Stomach (tissue), 9 donors: Measurements from ENCODE around the gene SRCIN1. TPM values are rescaled to one million over a fixed set of nuclear protein-coding genes. Genes with fewer than 3 reads are reported as not detected.
A peak's percentile ranks its signal among the peaks of the same experiment; 100 is the strongest.
"Not testable (repeated sequence)": the region's sequence is repeated elsewhere in the genome, so short reads cannot be mapped to it uniquely, and the experiment has no call there.

Source experiments
- DNase-seq, 2 donors: peaks; one replicate each; pipeline versions ENCODE4 v3.0.0 to v3.0.0-alpha.2; 2013 to 2019
- H3K27ac ChIP-seq, 5 donors: fragments of 200-600 bp in 4 of 5; sonication (generic) in 4 of 5; one replicate each; pipeline ENCODE4 v1.5.1; 2013 to 2019; ENCODE audit warnings: mild to moderate bottlenecking in 1 of 5, moderate library complexity in 1 of 5
- H3K27me3 ChIP-seq, 3 donors: fragments of 200-600 bp; sonication (generic); one replicate each; pipeline ENCODE4 v1.5.1; 2017 to 2019; ENCODE audit warnings: mixed run types in 1 of 3
- H3K36me3 ChIP-seq, 4 donors: fragments of 200-600 bp; sonication (generic); 1 replicate in 3 of 4; 2 replicates in 1 of 4; pipeline ENCODE4 v1.5.1; 2016 to 2019
- H3K4me1 ChIP-seq, 4 donors: fragments of 200-600 bp; sonication (generic); one replicate each; pipeline ENCODE4 v1.5.1; 2016 to 2019
- H3K4me3 ChIP-seq, 4 donors: fragments of 200-600 bp; sonication (generic) in 3 of 4; one replicate each; pipeline ENCODE4 v1.5.1; 2016 to 2019; ENCODE audit warnings: mild to moderate bottlenecking in 1 of 4
- H3K9me3 ChIP-seq, 4 donors: fragments of 200-600 bp; sonication (generic); one replicate each; pipeline ENCODE4 v1.5.1; 2016 to 2019
- EP300 ChIP-seq: sonication (generic); formaldehyde crosslinking; IDR thresholded peaks from one replicate; pipeline ENCODE4 v1.6.1; 2017; ENCODE audit warnings: antibody characterized with exemption
- POLR2A ChIP-seq, 4 donors: fragments of 450-650 bp; IDR thresholded peaks; one replicate each; pipeline ENCODE4 v1.6.1; 2016; ENCODE audit warnings: antibody characterized with exemption in 4 of 4, control low read depth in 2 of 4, mild to moderate bottlenecking in 1 of 4, moderate library complexity in 1 of 4
- POLR2AphosphoS5 ChIP-seq, 3 donors: sonication (generic); formaldehyde crosslinking; IDR thresholded peaks; one replicate each; pipeline ENCODE4 v1.6.1; 2016; ENCODE audit warnings: antibody characterized with exemption in 3 of 3
- WGBS, 5 donors: extraction: QIAGEN DNeasy Blood & Tissue Kit in 3 of 5; methylation state at CpG; one replicate each; pipeline versions ENCODE4 v1.1.5 to v1.1.7; 2013 to 2018; 5-methylcytosine and 5-hydroxymethylcytosine counted together
- intact Hi-C: fragments of 100-400 bp; cut with DNase I; formaldehyde crosslinking; loops from one replicate; pipeline ENCODE4 v1.15.1; 2023; ENCODE audit warnings: low total_unique reads
- polyA plus RNA-seq, 3 donors: library from polyadenylated mRNA; stranded (reverse); fragments of 200-250 nt; gene quantifications; one replicate each; pipeline ENCODE4 v1.2.3, GENCODE V29; 2013
- total RNA-seq, 5 donors: library from RNA; depleted of rRNA; stranded (reverse); fragments of >200 nt; gene quantifications; one replicate each; pipeline versions ENCODE4 v1.1.0 to v1.2.3, GENCODE V29; 2014 to 2016
- TF ChIP-seq, protein P1 (sequence below), 7 experiments: fragments of 450-650 bp in 4 of 7; fragments of 200-600 bp in 3 of 7; sonication (generic) in 3 of 7; IDR thresholded peaks; one replicate each; pipeline ENCODE4 v1.5.1; 2016 to 2019; ENCODE audit warnings: antibody characterized with exemption in 7 of 7, control low read depth in 2 of 7, mild to moderate bottlenecking in 1 of 7
- donor health status: healthy with polysubstance abuse.
- donor health status: Bipolar disorder and iron deficiency.
- donor health status: healthy.

Gene SRCIN1
- total and polyA plus RNA-seq, 8 donors: 0.29 to 21.9 (median 1.9) TPM

DNA sequence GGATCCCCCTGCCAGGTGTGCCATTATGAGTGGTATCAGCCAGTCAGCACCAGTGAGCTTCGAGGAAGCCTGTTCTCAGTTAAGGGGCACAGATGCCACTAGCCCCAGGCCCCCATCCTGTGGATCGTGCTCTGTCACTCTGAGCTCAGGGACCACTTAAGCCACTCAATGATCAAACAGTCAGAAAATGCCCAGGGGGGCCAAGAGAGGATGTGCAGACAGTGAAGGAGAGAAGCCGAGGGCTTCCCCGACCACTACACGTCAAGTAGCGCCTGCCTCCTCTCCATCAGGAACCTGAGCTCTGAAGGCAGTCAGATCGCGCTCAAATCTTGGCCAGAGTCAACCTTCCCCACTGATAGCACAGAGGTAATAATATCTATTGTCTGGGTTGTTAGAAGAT is 79.2 kb downstream of the SRCIN1 start:
- H3K27me3 ChIP-seq: peaks cover 0 to 40% (median 4%) of the 10 kb centered on the region in 3 donors
- intact Hi-C loops, H3K9me3 ChIP-seq, H3K4me3 ChIP-seq, H3K36me3 ChIP-seq, DNase-seq, H3K27ac ChIP-seq, H3K4me1 ChIP-seq: not testable (repeated sequence)
- WGBS, 5 donors: 61 to 70% (median 63%) methylated on average over 8 of the region's 8 CpGs

- H3K9me3 ChIP-seq: no peaks in the 10 kb centered on the region
- H3K36me3 ChIP-seq: peaks cover 0 to 3% (median 2%) of the 10 kb centered on the region in 4 donors
- WGBS, 5 donors: 74 to 85% (median 81%) methylated on average over 11 to 13 of the region's 13 CpGs
- no peak overlapping the region for H3K4me3 ChIP-seq
- intact Hi-C loops: no loop called here
- peaks cover 0 to 34% (median 16%) of the 10 kb centered on the region in 3 donors for H3K27me3 ChIP-seq
- TF ChIP-seq EP300: no peak
- TF ChIP-seq POLR2AphosphoS5 (IDR thresholded peaks at IDR 0.05): no peak
- TF ChIP-seq POLR2A (IDR thresholded peaks at IDR 0.05): no peak
- TF ChIP-seq, protein P1, sequence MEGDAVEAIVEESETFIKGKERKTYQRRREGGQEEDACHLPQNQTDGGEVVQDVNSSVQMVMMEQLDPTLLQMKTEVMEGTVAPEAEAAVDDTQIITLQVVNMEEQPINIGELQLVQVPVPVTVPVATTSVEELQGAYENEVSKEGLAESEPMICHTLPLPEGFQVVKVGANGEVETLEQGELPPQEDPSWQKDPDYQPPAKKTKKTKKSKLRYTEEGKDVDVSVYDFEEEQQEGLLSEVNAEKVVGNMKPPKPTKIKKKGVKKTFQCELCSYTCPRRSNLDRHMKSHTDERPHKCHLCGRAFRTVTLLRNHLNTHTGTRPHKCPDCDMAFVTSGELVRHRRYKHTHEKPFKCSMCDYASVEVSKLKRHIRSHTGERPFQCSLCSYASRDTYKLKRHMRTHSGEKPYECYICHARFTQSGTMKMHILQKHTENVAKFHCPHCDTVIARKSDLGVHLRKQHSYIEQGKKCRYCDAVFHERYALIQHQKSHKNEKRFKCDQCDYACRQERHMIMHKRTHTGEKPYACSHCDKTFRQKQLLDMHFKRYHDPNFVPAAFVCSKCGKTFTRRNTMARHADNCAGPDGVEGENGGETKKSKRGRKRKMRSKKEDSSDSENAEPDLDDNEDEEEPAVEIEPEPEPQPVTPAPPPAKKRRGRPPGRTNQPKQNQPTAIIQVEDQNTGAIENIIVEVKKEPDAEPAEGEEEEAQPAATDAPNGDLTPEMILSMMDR (IDR thresholded peaks at IDR 0.05): no peak
- no peak overlapping the region for H3K27ac ChIP-seq
- DNase-seq: no peak
- H3K4me1 ChIP-seq: peaks cover 12 to 27% (median 19%) of the 10 kb centered on the region in 4 donors
These were observed 93.2 kb downstream of the SRCIN1 start for GRCh38 chr17:38512473-38513058.

- peaks cover 12 to 27% (median 19%) of the 10 kb centered on the region in 4 donors for H3K4me1 ChIP-seq
- H3K36me3 ChIP-seq: peaks cover 3 to 14% (median 12%) of the 10 kb centered on the region in 4 donors
- no peaks in the 10 kb centered on the region for H3K9me3 ChIP-seq
- peaks cover 0 to 34% (median 16%) of the 10 kb centered on the region in 3 donors for H3K27me3 ChIP-seq
- 47 to 64% (median 57%) methylated on average over 15 of the region's 15 CpGs for WGBS, 5 donors
- H3K27ac ChIP-seq: no peak overlapping the region
- TF ChIP-seq POLR2AphosphoS5 (IDR thresholded peaks at IDR 0.05) (no peak), EP300 (no peak), POLR2A (IDR thresholded peaks at IDR 0.05) (no peak)
- TF ChIP-seq, protein P1 (IDR thresholded peaks at IDR 0.05): no peak
- H3K4me3 ChIP-seq: no peak overlapping the region
- DNase-seq: peak in 1 of 2 donors; percentile 36
- intact Hi-C loops: no loop called here
These were observed 94.3 kb downstream of the SRCIN1 start for GRCh38 chr17:38511150-38512108.

DNA sequence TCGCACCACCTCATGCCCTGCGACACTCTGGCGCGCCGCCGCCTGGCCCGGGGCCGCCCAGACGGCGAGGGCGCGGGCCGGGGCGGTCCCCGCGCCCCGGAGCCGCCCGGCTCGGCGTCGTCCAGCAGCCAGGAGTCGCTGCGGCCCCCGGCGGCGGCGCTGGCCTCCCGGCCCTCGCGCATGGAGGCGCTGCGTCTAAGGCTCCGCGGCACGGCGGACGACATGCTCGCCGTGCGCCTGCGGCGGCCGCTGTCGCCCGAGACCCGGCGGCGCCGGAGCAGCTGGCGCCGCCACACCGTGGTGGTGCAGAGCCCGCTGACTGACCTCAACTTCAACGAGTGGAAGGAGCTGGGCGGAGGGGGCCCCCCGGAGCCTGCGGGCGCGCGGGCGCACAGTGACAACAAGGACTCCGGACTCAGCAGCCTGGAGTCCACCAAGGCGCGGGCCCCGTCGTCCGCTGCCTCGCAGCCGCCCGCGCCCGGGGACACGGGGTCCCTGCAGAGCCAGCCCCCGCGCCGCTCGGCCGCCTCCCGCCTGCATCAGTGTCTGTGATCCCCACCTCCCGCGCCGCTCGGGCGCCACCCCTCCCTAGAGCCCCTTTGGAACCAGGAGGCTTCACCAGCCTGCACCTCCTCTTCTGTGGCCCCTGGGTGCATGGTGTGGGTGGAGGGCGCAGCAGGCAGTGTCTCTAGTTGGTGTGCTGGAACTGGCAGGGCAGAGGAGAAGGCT is 95.2 kb downstream of the SRCIN1 start:
- intact Hi-C loops: no loop called here

More for the DNA sequence above, 95.2 kb downstream of the SRCIN1 start:
- peaks cover 12 to 27% (median 19%) of the 10 kb centered on the region in 4 donors for H3K4me1 ChIP-seq
- peaks cover 4 to 23% (median 19%) of the 10 kb centered on the region in 4 donors for H3K36me3 ChIP-seq
- no peak for TF ChIP-seq POLR2A (IDR thresholded peaks at IDR 0.05)
- TF ChIP-seq, protein P1 (IDR thresholded peaks at IDR 0.05): peak in 1 of 7 experiments; percentile 33
- WGBS, 5 donors: 8 to 32% (median 16%) methylated on average over 25 to 86 of the region's 86 CpGs
- peaks cover 0 to 34% (median 16%) of the 10 kb centered on the region in 3 donors for H3K27me3 ChIP-seq
- DNase-seq: peak; percentile 38 to 83
- peak overlapping the region; percentile 20 to 41 (median 28) for H3K4me3 ChIP-seq
- no peak overlapping the region for H3K27ac ChIP-seq
- H3K9me3 ChIP-seq: no peaks in the 10 kb centered on the region
